ENCODE measurements around the gene EQTN. TPM values are rescaled to one million over a fixed set of nuclear protein-coding genes. Genes with fewer than 3 reads are reported as not detected.

Gene EQTN
- total RNA-seq, 1 donor from 2014 or later = 3.4 TPM

- Histone ChIP-seq H3K4me3 (no peak overlapping the region), H4K20me1 (ENCODE audit: low read depth) (no peaks in the 10 kb centered on the region), H3K36me3 (no peaks in the 10 kb centered on the region), H3F3A (ENCODE audit: low read depth) (peaks cover 38% of the 10 kb centered on the region), H3K4me2 (no peak overlapping the region), H3K27me3 (no peaks in the 10 kb centered on the region), H3K9me3 (ENCODE audit: low read depth) (no peaks in the 10 kb centered on the region), H3K4me1 (peaks cover 56% of the 10 kb centered on the region), H3K9ac (no peak overlapping the region), H3K79me2 (ENCODE audit: low read depth) (peaks cover 5% of the 10 kb centered on the region), H2AFZ (replicated peaks) (no peak overlapping the region), H3K27ac (no peak overlapping the region)
- H3K36me3 Mint-ChIP-seq = peaks cover 3% of the 10 kb centered on the region
- H3K27me3 Mint-ChIP-seq (ENCODE audit: insufficient read depth, low read depth) = no peaks in the 10 kb centered on the region
- H3K4me1 Mint-ChIP-seq = peaks cover 44% of the 10 kb centered on the region
- H3K9me3 Mint-ChIP-seq = peaks cover 3% of the 10 kb centered on the region
- DNase-seq (ENCODE audit: low spot score) = no peak
- no peak for TF ChIP-seq CTCF (IDR thresholded peaks at IDR 0.05)
- no peak for TF ChIP-seq EZH2 (IDR thresholded peaks at IDR 0.05)
- no peak for TF ChIP-seq EZH2phosphoT487 (IDR thresholded peaks at IDR 0.05)
- H3K4me3 Mint-ChIP-seq = no peak overlapping the region
- H3K27ac Mint-ChIP-seq = no peak overlapping the region
Measured at GRCh38 chr9:27336829-27337228, 39.9 kb upstream of the EQTN start.

- Mint-ChIP-seq H3K4me3 (no peak overlapping the region), H3K4me1 (peaks cover 37% of the 10 kb centered on the region), H3K36me3 (no peaks in the 10 kb centered on the region), H3K27ac (no peak overlapping the region), H3K9me3 (no peaks in the 10 kb centered on the region), H3K27me3 (ENCODE audit: insufficient read depth, low read depth) (peaks cover 3% of the 10 kb centered on the region)
- peaks cover 50% of the 10 kb centered on the region for H3K4me1 ChIP-seq
- DNase-seq (ENCODE audit: low spot score) = no peak
- no peaks in the 10 kb centered on the region for H4K20me1 ChIP-seq (ENCODE audit: low read depth)
- no peaks in the 10 kb centered on the region for H3K36me3 ChIP-seq
- H3K4me3 ChIP-seq = no peak overlapping the region
- peaks cover 31% of the 10 kb centered on the region for H3F3A ChIP-seq (ENCODE audit: low read depth)
- H3K9me3 ChIP-seq (ENCODE audit: low read depth) = no peaks in the 10 kb centered on the region
- H3K4me2 ChIP-seq = peak overlapping the region; percentile 16
- H3K27ac ChIP-seq = peak overlapping the region; percentile 63
- no peak overlapping the region for H3K9ac ChIP-seq
- H3K27me3 ChIP-seq = no peaks in the 10 kb centered on the region
- TF ChIP-seq CTCF (IDR thresholded peaks at IDR 0.05) (no peak), EZH2 (IDR thresholded peaks at IDR 0.05) (no peak), EZH2phosphoT487 (IDR thresholded peaks at IDR 0.05) (no peak)
- H2AFZ ChIP-seq (replicated peaks) = no peak overlapping the region
- peaks cover 5% of the 10 kb centered on the region for H3K79me2 ChIP-seq (ENCODE audit: low read depth)
Measured at GRCh38 chr9:27336126-27336525, 39.2 kb upstream of the EQTN start.

GRCh38 chr9:27335075-27335474 lies 38.1 kb upstream of the EQTN start:
- no peak overlapping the region for H3K4me2 ChIP-seq
- Mint-ChIP-seq H3K4me1 (peaks cover 27% of the 10 kb centered on the region), H3K4me3 (no peak overlapping the region), H3K27ac (no peak overlapping the region), H3K27me3 (ENCODE audit: insufficient read depth, low read depth) (peaks cover 3% of the 10 kb centered on the region), H3K9me3 (no peaks in the 10 kb centered on the region), H3K36me3 (no peaks in the 10 kb centered on the region)
- no peak overlapping the region for H2AFZ ChIP-seq (replicated peaks)
- TF ChIP-seq EZH2phosphoT487 (IDR thresholded peaks at IDR 0.05) (no peak), CTCF (IDR thresholded peaks at IDR 0.05) (no peak), EZH2 (IDR thresholded peaks at IDR 0.05) (no peak)
- H4K20me1 ChIP-seq (ENCODE audit: low read depth) = no peaks in the 10 kb centered on the region
- H3K79me2 ChIP-seq (ENCODE audit: low read depth) = peaks cover 5% of the 10 kb centered on the region
- H3K27me3 ChIP-seq = no peaks in the 10 kb centered on the region
- no peak overlapping the region for H3K9ac ChIP-seq
- H3K36me3 ChIP-seq = no peaks in the 10 kb centered on the region
- peaks cover 21% of the 10 kb centered on the region for H3F3A ChIP-seq (ENCODE audit: low read depth)
- no peak overlapping the region for H3K4me3 ChIP-seq
- no peaks in the 10 kb centered on the region for H3K9me3 ChIP-seq (ENCODE audit: low read depth)
- H3K27ac ChIP-seq = no peak overlapping the region
- DNase-seq (ENCODE audit: low spot score) = no peak
- H3K4me1 ChIP-seq = peaks cover 40% of the 10 kb centered on the region
